NCI-H1105 (cell line): ENCODE measurements around the gene IL16.
"Not testable (repeated sequence)": the region's sequence is repeated elsewhere in the genome, so short reads cannot be mapped to it uniquely, and the experiment has no call there.

Experiments used
- DNase-seq: peaks from one replicate; lab custom pipeline; 2025; lab: John Stamatoyannopoulos, UW

Gene IL16

DNA sequence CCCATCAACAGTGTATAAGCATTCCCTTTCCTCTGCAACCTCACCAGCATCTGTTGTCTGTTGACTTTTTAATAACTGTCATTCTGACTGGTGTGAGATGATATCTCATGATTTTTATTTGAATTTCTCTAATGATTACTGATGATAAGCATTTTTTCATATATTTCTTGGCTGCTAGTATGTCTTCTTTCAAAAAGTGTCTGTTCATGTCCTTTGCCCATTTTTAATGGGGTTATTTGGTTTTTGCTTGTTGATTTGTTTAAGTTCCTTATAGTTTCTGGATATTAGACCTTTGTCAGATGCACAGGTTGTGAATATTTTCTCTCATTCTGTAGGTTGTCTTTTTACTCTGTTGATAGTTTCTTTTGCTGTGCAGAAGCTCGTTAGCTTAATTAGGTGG lies 11.3 kb downstream of the IL16 start:
- DNase-seq, result not testable (repeated sequence)

DNA sequence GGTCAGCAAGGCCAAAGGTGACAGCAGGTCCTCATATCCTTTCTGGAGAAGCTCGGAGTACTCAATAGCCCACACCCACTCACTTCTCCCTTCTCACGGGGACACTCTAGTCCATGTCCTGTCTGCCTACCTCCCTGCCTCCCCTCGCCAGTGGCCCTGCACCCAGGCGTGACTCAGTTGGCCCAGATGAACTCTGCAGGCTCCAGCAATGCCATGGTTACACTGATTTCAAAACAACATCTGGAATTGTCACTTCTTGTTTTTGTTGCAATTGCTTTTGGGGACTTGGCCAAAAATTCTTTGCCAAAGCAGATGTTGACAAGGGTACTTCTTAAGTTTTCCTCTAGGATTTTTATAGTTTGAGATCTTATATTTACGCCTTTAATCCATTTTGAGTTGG lies 13.0 kb downstream of the IL16 start:
- no peak for DNase-seq

DNA sequence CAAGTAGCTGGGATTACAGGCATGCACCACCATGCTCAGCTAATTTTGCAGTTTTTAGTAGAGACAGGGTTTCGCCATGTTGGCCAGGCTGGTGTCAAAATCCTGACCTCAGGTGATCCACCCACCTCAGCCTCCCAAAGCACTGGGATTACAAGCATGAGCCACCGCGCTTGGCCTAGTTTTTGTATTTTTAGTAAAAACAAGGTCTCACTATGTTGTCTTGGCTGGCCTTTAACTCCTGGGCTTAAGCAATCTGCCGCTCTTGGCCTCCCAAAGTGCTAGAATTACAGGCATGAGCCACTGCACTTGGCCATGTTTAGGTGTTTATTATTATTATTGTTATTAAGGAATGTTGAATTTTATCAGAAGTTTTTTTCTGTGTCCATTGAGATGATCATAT lies 14.7 kb downstream of the IL16 start:
- DNase-seq, result no peak

DNA sequence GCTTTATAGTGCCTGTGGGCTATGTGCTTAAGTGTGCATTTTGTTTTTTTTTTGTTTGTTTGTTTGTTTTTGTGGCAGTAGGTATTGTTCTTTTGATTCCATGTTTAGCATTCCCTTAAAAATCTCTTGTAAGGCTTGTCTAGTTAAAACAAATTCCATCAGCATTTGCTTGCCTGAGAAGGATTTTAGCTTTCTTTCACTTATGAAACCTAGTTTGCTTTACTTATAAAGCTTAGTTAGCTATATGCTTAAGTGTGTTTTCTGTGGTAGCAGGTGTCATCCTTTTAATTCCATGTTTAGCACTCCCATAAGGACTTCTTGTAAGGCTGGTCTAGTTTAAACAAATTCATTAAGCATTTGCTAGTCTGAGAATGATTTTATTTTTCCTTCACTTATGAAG lies 17.3 kb downstream of the IL16 start:
- DNase-seq, result no peak

DNA sequence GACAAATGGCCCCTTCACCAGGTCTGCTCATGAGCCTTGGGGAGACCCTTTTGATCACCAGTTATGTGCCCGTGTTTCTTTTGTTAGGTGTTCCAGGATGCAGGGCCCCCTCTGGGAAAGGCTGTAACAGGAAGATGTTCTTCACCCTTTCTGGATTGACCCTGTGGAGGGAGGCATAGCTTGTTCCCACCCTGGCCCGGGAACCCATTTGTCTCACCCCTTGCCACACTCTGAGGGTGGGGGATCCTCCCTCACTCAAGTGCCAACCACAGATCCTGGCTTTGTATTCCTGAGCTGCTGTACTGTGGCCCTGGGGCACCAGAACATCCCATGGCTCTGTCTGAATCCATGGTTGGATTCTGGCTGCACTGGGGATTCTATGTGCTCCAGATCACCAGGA lies 18.9 kb downstream of the IL16 start:
- DNase-seq, result no peak

DNA sequence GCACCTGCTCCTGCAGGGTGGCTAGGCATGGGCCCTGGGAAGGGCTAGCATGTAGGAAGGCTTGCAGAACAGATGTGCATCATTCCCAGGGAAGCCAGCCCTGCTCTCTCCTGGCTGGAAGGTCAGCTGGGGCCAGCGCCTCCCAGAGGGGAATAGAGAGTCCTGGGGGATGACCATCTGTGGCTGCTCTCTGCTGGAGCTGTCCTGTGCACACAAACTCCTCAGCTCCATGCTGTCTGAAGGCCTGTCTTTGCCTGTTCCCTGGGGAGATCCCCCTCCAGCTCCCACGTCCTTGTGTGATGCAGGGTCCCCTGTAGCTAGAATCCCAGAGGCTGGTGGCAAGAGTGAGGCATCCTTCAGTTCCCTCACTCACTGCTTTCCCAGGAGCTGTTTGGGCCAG lies 19.3 kb downstream of the IL16 start:
- no peak for DNase-seq

DNA sequence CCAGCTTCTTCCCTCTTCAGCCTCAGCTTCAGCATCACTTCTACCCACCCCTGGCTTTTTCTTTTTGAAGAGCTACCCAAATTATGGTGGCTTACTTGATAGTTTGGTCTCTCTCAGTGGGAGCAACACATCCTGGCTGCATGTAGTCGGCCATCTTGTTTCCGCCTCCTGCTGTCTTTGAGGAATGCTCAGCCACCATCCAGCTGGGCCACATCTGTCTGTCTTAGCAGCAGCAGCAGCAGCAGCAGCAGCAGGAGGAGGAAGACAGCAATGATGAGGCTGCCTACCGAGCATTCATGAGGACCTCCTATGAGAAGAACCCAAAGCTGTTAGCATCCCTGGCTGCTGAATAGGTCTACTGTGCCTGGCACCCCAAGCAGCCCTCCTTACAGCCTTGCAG lies 19.7 kb downstream of the IL16 start:
- DNase-seq, result no peak

DNA sequence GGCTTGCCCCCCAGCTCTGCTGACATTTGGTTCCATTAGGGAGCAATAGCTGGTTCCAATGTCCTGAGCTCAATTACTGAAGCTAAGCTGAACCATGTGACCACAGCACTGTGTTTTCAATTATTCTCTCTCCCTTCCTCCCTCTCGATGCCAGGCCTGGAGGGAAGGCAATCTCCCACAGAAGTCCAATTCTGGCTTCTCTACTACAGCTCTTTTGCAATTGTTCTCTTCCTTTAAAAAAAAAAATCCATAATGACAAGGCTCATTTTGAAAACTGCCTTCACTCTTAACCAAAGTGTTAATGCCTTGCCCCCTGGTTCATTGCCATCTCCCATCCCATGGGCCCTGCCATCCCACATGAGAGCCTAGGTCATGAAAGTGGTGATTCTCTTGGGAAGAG lies 24.8 kb downstream of the IL16 start:
- DNase-seq, result no peak

DNA sequence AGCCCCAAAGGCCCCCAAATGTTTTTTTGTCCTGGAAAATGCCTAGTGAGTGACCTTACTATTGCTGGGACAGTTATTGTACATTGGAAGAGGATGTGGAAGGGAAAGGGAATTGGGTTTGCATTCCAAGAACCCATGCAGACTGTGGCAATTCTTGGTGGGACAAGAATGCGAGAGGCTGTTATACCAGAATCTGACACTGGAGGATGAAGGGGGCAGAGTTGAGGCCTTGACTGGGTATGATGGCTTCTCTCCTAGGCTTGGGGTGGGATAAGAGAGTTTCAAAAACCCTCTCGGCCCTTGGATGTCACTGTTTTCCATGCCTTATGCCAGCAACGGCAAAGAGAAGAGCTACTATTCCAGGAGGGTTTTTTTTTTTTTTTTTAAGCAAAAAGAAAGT lies 25.3 kb downstream of the IL16 start:
- no peak for DNase-seq

DNA sequence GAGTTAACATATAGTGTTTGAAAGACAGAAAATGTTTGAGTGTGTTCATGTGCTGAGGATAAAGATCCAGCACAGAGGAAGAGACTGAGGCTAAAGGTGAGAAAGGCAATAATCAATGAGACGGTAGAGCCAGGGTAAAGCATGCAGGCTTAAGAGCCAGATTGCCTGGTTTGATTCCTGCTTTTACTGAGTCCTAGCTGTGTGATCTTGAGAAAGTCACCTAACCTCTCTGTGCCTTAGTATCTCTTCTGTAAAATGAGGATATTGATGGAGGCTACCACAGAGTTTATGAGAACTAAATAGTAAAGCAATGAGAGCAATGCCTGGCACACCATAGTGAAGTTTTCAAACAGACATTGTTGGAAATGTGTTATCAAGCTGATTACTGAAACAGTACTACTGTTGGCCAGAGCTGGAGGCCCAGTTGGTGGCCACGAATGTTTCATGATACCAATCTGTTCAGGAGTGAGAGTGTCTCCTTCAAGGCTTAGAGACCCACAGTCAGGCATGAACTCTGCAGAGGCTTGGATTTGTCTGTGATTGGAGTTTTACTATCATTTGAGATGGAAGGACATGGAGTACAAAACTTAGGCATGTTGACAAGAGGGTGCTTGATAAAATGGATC lies 26.8 kb downstream of the IL16 start:
- DNase-seq, result no peak

DNA sequence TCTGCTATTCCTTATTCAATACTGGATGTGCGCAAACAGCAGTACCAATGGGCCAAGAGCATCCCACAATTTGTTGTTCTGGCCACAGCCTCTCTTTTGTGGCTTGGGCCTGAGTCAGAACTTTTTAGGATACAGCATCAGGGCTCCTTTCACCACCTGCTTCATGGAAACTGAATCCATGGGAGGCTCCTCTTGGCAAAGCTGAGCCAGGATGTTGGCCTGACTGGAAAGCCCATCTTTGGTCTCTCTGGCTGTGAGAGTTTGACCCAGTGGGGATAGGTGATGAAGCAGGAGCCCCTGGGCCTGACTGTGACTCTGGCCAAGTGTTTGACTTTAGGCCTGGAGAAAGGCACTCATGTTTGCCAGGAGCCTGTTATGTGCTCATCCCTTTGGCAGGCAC lies 27.6 kb downstream of the IL16 start:
- DNase-seq, result no peak

DNA sequence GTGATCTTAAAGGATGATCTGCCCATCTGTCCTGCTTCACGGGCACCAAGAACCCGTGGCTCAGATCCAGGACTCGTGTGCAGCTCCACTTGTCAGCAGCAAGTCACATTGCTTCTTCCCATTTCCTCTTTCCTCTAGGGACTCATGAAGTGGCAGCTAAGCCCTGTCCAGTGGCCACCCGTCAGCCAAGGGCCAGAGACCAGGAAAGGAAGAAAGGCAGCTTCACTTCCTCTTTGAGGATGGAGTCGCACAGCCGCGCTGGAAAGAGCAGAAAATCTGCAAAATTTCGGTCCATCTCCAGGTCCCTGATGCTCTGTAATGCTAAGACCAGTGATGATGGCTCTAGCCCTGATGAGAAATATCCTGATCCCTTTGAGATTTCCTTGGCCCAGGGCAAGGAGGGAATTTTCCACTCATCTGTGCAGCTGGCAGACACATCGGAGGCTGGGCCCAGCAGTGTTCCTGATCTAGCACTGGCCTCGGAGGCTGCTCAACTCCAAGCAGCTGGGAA lies 28.5 kb downstream of the IL16 start:
- DNase-seq, result no peak

DNA sequence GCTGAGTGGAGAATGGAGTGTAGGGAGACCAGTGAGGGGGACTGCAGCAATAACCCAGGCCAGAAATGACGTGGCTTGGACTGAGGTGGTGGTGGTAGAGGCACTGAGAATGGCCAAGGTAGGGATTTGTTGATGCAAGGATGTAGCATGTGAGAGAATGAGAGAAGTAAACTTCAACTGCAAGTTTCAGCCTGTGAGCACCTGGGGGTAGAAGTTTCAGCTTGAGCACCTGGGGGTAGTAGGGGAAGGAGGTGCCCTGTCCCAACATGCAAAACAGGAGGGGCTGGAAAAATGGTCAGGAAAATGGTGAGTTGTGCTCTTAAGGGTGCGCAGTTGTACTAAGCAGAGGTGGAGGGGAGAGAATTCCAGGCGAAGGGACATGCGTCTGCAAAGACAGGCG lies 31.0 kb downstream of the IL16 start:
- DNase-seq, result no peak

DNA sequence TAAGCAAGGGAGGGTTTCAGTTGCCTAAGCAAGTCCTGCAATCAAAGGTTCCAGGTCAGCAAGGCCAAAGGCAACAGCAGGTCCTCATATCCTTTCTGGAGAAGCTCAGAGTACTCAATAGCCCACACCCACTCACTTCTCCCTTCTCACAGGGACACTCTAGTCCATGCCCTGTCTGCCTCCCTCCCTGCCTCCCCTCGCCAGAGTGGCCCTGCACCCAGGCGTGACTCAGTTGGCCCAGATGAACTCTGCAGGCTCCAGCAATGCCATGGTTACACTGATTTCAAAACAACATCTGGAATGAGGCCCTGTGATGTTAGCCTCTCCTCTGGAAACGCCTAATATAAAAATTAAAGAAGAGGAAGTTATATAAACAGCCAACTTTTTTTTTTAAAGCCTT lies 32.9 kb downstream of the IL16 start:
- no peak for DNase-seq

DNA sequence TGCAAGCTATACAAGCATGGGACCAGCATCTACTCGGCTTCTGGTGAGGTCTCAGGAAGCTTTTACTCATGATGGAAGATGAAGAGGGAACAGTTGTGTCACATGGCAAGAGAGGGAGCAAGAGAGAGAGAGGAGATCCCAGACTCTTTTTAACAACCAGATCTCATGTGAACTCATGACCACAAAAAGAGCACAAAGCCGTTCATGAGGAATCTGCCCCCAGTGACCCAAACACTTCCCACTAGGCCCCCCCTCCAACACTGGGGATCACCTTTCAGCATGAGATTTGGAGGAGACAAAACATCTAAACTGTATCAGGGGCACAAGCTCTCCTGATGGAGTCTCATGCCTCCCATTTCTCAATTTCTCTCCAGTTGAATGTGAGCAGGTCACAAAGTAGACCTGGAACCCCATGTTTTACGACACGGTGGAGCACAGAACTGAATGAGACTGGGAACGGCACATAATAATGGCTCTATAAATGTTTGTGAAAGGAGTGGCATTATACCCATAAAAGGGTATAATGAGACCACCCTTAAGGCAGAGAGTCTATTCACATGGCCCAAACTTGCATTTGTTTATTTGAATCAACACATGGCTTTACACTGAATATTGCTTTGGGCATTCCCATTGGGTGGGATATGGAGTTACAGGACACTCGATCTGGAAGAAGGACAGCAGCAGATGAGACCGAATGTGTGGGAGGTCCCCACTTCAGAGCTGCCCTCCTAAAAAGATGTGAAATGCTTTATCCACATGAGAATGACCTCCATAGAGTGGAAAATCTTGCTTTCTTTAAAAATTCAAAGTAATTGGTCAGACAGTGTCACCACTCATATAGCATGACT lies 38.8 kb downstream of the IL16 start:
- no peak for DNase-seq

DNA sequence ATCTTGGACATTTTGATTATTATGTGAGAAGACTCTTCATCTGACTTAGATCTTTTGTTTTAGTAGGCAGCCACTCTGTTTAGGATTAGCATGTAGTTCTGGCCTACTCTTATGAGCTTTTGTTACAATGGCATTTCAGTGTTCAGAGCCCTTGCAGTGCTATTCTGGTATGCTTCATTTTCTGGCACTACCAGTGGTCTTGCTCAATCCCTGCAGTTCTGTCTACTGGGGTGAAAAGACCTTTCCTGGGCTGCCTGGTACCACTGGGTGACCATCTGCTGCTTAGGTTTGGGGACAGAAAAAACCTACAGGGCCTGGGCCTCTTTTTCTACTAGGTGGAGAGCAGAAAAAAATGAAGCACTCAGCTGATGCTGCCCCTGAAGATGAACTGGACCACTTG lies 42.5 kb downstream of the IL16 start:
- no peak for DNase-seq

DNA sequence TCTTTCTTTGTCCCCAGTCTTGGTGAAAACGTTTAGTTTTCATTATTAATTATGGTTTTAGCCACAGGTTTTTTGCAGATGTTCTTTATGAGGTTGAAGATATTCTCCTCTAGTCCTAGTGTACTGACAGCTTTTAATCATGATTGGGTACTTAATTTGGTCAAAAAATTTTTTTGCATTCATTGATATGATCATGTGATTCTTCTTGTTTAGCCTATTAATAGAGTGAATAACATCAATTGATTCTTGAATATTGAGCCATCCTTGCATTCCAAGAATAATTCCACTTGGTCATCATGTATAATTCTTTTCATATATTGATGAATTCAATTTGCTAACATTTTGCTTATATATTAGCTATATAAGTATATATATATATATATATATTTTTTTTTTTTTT lies 46.1 kb downstream of the IL16 start:
- no peak for DNase-seq

DNA sequence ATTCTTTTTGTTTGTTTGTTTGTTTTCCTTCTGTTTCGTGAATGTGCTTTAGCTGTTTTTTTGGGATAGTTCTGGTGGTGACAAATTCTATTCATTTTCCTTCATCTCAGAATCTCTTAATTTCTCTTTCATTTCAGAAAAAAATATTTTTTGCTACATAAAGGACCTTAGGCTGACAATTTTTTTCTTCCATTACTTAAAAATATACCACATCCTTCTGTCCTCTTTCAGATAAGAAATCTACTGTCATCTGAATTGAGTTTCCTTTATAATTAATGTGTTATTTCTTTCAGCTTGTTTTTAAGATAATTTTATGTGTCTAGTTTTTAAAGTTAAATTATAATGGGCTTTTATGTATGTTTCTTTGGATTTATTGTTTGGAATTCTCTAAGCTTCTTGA lies 47.6 kb downstream of the IL16 start:
- no peak for DNase-seq

DNA sequence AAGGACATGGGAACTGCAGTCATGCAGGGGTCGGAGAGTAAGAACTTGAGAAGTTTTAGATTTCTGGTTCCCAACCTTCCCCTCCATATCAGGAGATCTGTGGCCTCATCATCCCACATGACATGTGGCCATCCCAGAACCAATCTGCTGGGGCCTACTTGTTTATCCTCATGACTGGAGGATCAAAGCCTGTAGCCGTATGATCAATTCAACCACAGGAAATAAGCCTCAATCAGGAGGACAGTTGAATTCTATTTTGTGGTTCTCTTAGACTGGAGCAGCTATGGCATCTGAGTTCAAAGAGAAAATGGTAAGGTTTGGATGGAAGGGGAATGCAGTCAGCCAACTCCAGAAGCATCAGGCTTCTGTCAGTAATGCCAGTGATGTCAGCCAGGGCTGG lies 57.2 kb downstream of the IL16 start:
- DNase-seq, result no peak

DNA sequence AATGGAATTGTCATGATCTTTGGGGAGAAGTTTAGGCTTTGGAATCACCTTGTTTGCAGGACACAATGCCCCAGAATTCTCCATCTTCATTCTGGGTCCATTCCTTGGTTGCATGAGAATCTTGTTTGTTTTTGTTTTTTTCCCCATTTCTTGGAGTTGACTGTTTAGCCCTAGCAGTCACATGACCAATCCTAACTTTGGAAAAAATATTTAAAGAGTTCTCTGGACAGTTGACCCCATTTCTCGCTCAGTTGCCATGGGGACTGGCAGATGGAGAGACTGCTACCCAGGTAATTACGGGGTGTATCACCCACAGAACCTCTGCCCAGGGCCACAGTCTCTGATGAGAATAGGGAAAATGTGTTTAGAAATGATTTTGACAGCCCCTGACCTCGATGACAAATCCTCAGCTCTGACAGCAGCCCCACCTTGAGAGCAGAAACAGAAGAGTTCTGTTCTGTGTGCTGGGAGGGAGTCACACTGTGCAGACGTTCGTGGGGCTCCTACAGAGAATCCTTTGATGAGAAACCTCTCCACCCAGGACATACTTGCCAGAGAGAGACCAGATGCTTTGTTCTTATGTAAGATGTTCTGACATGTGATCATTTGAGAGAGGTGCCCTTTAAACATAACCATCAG lies 57.7 kb downstream of the IL16 start:
- no peak for DNase-seq

DNA sequence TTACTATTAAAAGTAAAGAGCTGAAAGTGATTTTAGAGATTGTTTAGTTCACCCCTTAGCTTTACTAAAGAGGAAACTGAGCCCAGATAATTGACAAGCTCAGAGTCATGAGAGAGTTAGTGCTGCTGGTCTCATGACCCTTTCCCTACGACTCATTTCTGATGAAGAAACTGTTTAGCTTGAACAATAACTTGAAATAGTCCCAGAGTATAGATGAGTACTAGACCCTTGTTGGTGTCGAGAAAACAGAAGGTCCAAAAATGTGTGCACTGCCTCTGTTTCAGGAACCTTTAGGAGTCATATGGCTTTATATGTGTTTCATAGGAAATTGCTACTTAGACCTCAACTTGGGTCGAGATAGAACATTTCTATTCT lies 58.2 kb downstream of the IL16 start:
- no peak for DNase-seq

DNA sequence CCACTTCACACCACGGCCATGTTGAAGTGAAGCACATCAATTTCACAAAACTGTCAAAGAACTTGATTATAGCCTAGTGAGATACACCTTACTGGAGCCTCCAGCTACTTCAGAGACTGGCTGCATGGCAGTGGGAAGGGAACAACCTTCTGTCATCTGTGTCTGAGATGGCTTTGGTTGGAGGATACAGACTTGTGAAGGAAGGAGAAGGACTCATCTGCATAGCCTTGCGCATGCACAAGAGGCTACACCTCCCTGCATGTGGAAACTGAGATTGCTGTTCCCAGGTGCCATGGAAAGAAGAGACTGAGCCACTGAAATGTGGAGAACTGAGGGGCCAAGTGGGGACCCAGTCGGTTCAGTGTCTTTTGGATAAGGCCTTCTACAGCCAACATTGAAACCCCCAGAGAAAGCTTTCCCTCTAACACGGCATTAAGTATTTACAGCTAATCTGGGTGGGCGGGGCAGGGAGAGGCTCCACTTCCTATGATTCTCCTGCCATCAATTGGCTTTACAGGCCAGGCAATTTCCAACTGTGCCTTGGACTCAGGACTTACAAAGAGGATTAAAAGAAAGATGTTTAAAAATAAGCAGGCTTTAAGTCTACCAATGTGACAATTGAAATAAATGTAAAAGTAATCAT lies 58.8 kb downstream of the IL16 start:
- no peak for DNase-seq

DNA sequence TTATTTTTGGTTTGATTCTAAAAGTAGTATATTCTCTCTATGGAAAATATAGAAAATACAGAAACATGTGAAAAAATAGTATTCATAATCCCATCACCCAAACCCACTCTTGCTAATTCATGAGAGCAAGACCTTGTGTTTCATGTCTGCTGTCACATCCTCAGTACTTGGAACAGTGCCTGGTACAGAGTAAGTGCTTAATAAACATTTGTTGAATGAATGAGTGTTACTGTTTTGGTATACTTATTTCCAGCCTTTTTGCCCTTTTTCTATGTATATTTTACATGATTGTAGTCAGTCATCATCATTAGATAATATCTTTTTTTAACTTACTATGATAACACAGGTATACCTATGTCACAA lies 59.3 kb downstream of the IL16 start:
- DNase-seq, result no peak
